C4-2B (cell line): ENCODE measurements around the gene DHRS9.

Experiments
- ZFX ChIP-seq: fragments of 450-650 bp; IDR thresholded peaks from 2 replicates; pipeline ENCODE4 v1.6.1; 2017
- TF ChIP-seq, protein P1 (sequence below): fragments of 450-650 bp; conservative IDR thresholded peaks from 2 replicates; pipeline ENCODE4 v1.5.1; 2017; ENCODE audit warnings: mild to moderate bottlenecking

DNA sequence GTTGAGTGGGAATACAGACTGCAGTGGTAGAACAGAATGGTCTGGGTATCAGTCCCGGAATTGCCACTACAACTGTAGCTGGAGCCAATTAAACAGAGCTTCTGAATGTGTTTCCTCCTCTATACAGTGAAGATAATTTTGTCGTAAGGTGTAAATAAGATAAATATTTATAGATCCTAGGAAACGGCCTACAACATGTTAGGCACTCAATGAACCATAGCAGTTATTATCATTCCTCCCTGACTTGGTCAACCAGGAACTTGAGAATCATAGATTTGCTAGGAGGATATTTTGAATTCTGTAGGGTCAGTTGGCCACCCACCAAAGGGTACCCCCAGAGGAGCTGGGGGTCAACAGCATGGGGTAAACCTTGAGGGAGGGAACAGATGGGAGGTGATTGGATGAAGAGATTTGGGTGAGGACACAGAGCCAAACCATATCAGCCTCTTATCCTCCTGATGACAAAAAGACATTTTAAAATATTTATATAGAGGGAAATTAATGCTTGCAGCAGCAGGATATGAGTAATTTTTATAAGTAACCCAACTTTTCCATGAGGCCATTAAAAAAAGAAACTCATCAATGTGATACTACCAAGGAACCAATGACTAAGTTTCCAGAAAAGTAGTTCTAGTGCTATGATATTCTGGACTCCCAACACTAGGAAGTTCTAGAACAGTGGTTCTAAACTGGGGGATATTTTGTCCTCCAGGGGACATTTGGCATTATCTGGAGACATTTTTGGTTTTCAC lies 4.0 kb downstream of the DHRS9 start:
- TF ChIP-seq, protein P1, sequence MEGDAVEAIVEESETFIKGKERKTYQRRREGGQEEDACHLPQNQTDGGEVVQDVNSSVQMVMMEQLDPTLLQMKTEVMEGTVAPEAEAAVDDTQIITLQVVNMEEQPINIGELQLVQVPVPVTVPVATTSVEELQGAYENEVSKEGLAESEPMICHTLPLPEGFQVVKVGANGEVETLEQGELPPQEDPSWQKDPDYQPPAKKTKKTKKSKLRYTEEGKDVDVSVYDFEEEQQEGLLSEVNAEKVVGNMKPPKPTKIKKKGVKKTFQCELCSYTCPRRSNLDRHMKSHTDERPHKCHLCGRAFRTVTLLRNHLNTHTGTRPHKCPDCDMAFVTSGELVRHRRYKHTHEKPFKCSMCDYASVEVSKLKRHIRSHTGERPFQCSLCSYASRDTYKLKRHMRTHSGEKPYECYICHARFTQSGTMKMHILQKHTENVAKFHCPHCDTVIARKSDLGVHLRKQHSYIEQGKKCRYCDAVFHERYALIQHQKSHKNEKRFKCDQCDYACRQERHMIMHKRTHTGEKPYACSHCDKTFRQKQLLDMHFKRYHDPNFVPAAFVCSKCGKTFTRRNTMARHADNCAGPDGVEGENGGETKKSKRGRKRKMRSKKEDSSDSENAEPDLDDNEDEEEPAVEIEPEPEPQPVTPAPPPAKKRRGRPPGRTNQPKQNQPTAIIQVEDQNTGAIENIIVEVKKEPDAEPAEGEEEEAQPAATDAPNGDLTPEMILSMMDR, result no peak
- TF ChIP-seq ZFX, result no peak
